RKO (cell line): ENCODE measurements around the gene CUBN.
"Not testable (repeated sequence)": the region's sequence is repeated elsewhere in the genome, so short reads cannot be mapped to it uniquely, and the experiment has no call there.

Experiments used
- DNase-seq: peaks from one replicate; pipeline ENCODE4 v3.0.0-alpha.2; 2016; ENCODE audit warnings: low spot score

The CUBN gene

GRCh38 chr10:17140386-17140761 lies 10.8 kb upstream of the CUBN start:
- no peak for DNase-seq

- DNase-seq = no peak
Observed at GRCh38 chr10:17138460-17139042, 8.9 kb upstream of the CUBN start.

- DNase-seq = no peak
Observed at GRCh38 chr10:17134737-17135260, 5.2 kb upstream of the CUBN start.

GRCh38 chr10:17134282-17134681 lies 4.7 kb upstream of the CUBN start:
- no peak for DNase-seq

- DNase-seq = no peak
Observed at GRCh38 chr10:17128261-17128660, 1.4 kb downstream of the CUBN start.

GRCh38 chr10:17126327-17126726 lies 3.3 kb downstream of the CUBN start:
- no peak for DNase-seq

GRCh38 chr10:17125206-17125893 lies 4.3 kb downstream of the CUBN start:
- no peak for DNase-seq

- no peak for DNase-seq
Observed at GRCh38 chr10:17123961-17124360, 5.7 kb downstream of the CUBN start.

- peak; percentile 29 for DNase-seq
Observed at GRCh38 chr10:17122726-17123661, 6.6 kb downstream of the CUBN start.

GRCh38 chr10:17122052-17122451 lies 7.6 kb downstream of the CUBN start:
- DNase-seq = no peak

- DNase-seq = no peak
Observed at GRCh38 chr10:17120694-17121093, 8.9 kb downstream of the CUBN start.

- no peak for DNase-seq
Observed at GRCh38 chr10:17119845-17120244, 9.8 kb downstream of the CUBN start.

- no peak for DNase-seq
Observed at GRCh38 chr10:17116193-17116592, 13.4 kb downstream of the CUBN start.

GRCh38 chr10:17115683-17116082 lies 13.9 kb downstream of the CUBN start:
- DNase-seq = peak; percentile 71

GRCh38 chr10:17114878-17115444 lies 14.7 kb downstream of the CUBN start:
- DNase-seq = not testable (repeated sequence)

- no peak for DNase-seq
Observed at GRCh38 chr10:17113889-17114540, 15.6 kb downstream of the CUBN start.

GRCh38 chr10:17113346-17113745 lies 16.3 kb downstream of the CUBN start:
- DNase-seq = no peak

GRCh38 chr10:17112566-17112965 lies 17.0 kb downstream of the CUBN start:
- no peak for DNase-seq

GRCh38 chr10:17109475-17110207 lies 20.0 kb downstream of the CUBN start:
- peak; percentile 87 for DNase-seq

- DNase-seq = no peak
Observed at GRCh38 chr10:17109046-17109445, 20.6 kb downstream of the CUBN start.

- DNase-seq = no peak
Observed at GRCh38 chr10:17106991-17107390, 22.6 kb downstream of the CUBN start.
